GM12892 (cell line): ENCODE results near the gene CORO7.

Experiments used
- DNase-seq: peaks from one replicate; pipeline ENCODE4 v3.0.0; 2011; ENCODE audit not compliant: insufficient read length
- FAIRE-seq: peaks from 2 replicates; lab custom pipeline; 2011; peaks lifted over from hg19 to GRCh38; lab: Jason Lieb, UNC
- POLR2A ChIP-seq: IDR thresholded peaks from 2 replicates; pipeline ENCODE4 v1.6.1; 2011; ENCODE audit warnings: low read depth, low read length, control low read depth
- POLR2AphosphoS5 ChIP-seq: IDR thresholded peaks from 2 replicates; pipeline ENCODE4 v1.6.1; 2011; ENCODE audit warnings: low read depth, low read length, control low read depth
- TAF1 ChIP-seq: IDR thresholded peaks from 2 replicates; pipeline ENCODE4 v1.6.1; 2011; ENCODE audit warnings: low read depth, mild to moderate bottlenecking, control low read depth, low read length, borderline replicate concordance

The CORO7 gene

GRCh38 chr16:4420505-4421105 lies 4.2 kb upstream of the CORO7 start:
- DNase-seq (no peak), FAIRE-seq (no peak)
- TF ChIP-seq TAF1 (no peak), POLR2A (no peak), POLR2AphosphoS5 (no peak)

- DNase-seq = no peak
- no peak for TF ChIP-seq POLR2A
- no peak for FAIRE-seq
Measured at GRCh38 chr16:4419402-4419959, 3.1 kb upstream of the CORO7 start.

- peak; percentile 41 for DNase-seq
- TF ChIP-seq POLR2A (0 out of 2 replicates have a peak, but pooled peaks have one; percentile 19), TAF1 (no peak)
- FAIRE-seq = peak; percentile 30
Measured at GRCh38 chr16:4415538-4416199, 727 bp downstream of the CORO7 start.

GRCh38 chr16:4414187-4414917 lies 2.0 kb downstream of the CORO7 start:
- TF ChIP-seq TAF1 (no peak), POLR2AphosphoS5 (no peak), POLR2A (no peak)
- FAIRE-seq (peak; percentile 95), DNase-seq (peak; percentile 89)

- DNase-seq (no peak), FAIRE-seq (no peak)
- no peak for TF ChIP-seq POLR2A
- TF ChIP-seq TAF1 = no peak
- TF ChIP-seq POLR2AphosphoS5 = no peak
Measured at GRCh38 chr16:4412854-4413253, 3.5 kb downstream of the CORO7 start.

- DNase-seq = no peak
- no peak for TF ChIP-seq POLR2AphosphoS5
- no peak for TF ChIP-seq TAF1
- no peak for TF ChIP-seq POLR2A
- no peak for FAIRE-seq
Measured at GRCh38 chr16:4412159-4412558, 4.2 kb downstream of the CORO7 start.

GRCh38 chr16:4411684-4412083 lies 4.7 kb downstream of the CORO7 start:
- no peak for DNase-seq
- no peak for FAIRE-seq
- TF ChIP-seq POLR2AphosphoS5 (no peak), POLR2A (no peak), TAF1 (no peak)

- no peak for FAIRE-seq
- no peak for TF ChIP-seq POLR2A
- no peak for TF ChIP-seq POLR2AphosphoS5
- no peak for TF ChIP-seq TAF1
Measured at GRCh38 chr16:4410335-4411075, 5.9 kb downstream of the CORO7 start.

GRCh38 chr16:4409081-4409932 lies 7.1 kb downstream of the CORO7 start:
- TF ChIP-seq TAF1 (no peak), POLR2AphosphoS5 (no peak), POLR2A (no peak)
- FAIRE-seq (no peak), DNase-seq (no peak)

More at GRCh38 chr16:4410335-4411075, 5.9 kb downstream of the CORO7 start:
- DNase-seq = no peak

- FAIRE-seq (no peak), DNase-seq (no peak)
- TF ChIP-seq POLR2AphosphoS5 (no peak), TAF1 (no peak), POLR2A (no peak)
Measured at GRCh38 chr16:4408323-4408690, 8.1 kb downstream of the CORO7 start.
